ENCODE data around the gene PHF5A.

PHF5A gene

GRCh38 chr22:41478473-41478872 lies 10.0 kb upstream of the PHF5A start:
- TF ChIP-seq, protein P1, sequence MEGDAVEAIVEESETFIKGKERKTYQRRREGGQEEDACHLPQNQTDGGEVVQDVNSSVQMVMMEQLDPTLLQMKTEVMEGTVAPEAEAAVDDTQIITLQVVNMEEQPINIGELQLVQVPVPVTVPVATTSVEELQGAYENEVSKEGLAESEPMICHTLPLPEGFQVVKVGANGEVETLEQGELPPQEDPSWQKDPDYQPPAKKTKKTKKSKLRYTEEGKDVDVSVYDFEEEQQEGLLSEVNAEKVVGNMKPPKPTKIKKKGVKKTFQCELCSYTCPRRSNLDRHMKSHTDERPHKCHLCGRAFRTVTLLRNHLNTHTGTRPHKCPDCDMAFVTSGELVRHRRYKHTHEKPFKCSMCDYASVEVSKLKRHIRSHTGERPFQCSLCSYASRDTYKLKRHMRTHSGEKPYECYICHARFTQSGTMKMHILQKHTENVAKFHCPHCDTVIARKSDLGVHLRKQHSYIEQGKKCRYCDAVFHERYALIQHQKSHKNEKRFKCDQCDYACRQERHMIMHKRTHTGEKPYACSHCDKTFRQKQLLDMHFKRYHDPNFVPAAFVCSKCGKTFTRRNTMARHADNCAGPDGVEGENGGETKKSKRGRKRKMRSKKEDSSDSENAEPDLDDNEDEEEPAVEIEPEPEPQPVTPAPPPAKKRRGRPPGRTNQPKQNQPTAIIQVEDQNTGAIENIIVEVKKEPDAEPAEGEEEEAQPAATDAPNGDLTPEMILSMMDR (IDR thresholded peaks at IDR 0.05), result no peak

DNA sequence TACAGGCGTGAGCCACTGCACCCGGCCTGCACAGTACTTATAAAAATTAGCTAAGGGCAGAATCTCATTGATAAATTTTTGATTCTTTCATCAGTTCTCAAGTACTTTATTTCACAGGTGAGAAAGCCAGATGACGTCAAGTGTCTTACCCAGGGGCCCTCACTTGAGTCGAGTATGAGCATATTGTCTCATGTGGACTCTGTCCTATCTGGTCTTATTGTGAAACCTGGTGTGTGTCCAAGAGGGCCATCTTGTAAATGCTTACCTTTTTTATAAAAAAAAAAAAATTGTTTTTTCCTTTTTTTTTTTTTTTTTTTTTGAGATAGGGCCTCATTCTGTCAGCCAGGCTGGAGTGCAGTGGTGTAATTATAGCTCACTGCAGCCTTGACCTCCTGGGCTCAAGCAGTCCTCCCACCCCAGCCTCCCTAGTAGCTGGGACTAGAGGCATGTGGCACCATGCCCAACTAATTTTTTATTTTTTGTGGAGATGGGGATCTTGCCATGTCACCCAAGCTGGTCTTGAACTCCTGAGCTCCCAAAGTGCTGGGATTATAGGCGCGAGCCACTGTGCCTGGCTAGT lies 6.5 kb upstream of the PHF5A start:
- TF ChIP-seq, protein P1 (IDR thresholded peaks at IDR 0.05), result no peak

DNA sequence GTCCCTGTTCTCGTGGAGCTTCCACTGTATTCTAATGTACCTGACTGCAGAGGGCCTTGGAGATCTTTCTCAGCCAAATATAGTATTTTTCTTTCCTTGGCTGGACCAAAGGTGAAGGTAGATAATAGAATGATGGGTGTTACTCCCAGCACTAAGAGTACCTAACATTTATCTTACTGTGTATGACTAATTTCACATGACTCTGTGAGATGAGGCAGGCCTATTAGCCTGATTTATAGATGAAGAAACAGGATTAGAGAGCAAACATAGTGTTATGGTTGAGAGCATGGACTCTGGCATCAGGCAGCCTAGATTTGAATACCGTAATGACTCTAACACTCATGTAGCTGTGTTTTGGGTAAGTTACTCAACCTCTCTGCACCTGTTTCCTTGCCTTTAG lies 3.1 kb upstream of the PHF5A start:
- TF ChIP-seq, protein P1 (IDR thresholded peaks at IDR 0.05), result no peak

DNA sequence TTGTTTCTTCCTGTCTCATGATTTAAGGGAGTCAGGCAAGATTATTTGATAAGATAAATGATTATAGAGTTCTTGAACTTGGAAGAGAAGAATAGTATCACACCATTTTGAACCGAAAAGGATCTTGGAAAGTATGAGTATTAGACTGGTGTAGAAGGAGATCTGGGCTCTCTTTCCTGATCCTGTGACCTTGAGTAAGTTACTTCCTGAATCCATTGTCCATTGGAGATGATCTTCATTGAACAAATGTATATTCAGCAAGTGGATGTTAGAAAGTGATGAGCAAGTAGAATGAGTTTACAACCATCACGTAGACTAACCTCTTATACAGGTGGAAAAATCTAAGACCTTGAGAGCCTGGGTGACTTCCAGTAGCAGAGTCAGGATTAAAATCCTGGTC lies 2.4 kb upstream of the PHF5A start:
- TF ChIP-seq, protein P1 (IDR thresholded peaks at IDR 0.05), result no peak

GRCh38 chr22:41469218-41469851 lies 843 bp upstream of the PHF5A start:
- TF ChIP-seq, protein P1 (IDR thresholded peaks at IDR 0.05), result 0 out of 2 replicates have a peak, but pooled peaks have one; percentile 11

- TF ChIP-seq, protein P1 (IDR thresholded peaks at IDR 0.05), result no peak
Observed at GRCh38 chr22:41461901-41462300, 6.6 kb downstream of the PHF5A start.

GRCh38 chr22:41459431-41459830 lies 9.1 kb downstream of the PHF5A start:
- TF ChIP-seq, protein P1 (IDR thresholded peaks at IDR 0.05), result no peak
